GM23248 (cell line): Measurements from ENCODE around the gene LTB4R. TPM values are rescaled to one million over a fixed set of nuclear protein-coding genes. Genes with fewer than 3 reads are reported as not detected.
A peak's percentile ranks its signal among the peaks of the same experiment; 100 is the strongest.

Source experiments
- DNase-seq: peaks from one replicate; pipeline ENCODE4 v3.0.0-alpha.2; 2015
- H2AFZ ChIP-seq: fragments of 200-600 bp; sonication (generic); 2 replicates; pipeline ENCODE4 v1.6.1; 2016; ENCODE audit warnings: antibody characterized with exemption
- H3F3A ChIP-seq: fragments of 200-600 bp; sonication (generic); 2 replicates; pipeline ENCODE4 v1.6.1; 2016; ENCODE audit warnings: mild to moderate bottlenecking, antibody characterized with exemption, mixed run types; ENCODE audit not compliant: insufficient read depth
- H3K27ac ChIP-seq: fragments of 200-600 bp; sonication (generic); 2 replicates; pipeline ENCODE4 v1.5.1; 2016; ENCODE audit warnings: mild to moderate bottlenecking
- H3K27me3 ChIP-seq: fragments of 200-600 bp; sonication (generic); replicated peaks from 2 replicates; pipeline ENCODE4 v1.6.1; 2016; ENCODE audit warnings: mild to moderate bottlenecking; ENCODE audit not compliant: insufficient read depth
- H3K36me3 ChIP-seq: fragments of 200-600 bp; sonication (generic); 2 replicates; pipeline ENCODE4 v1.6.1; 2016; ENCODE audit warnings: low read depth, mild to moderate bottlenecking
- H3K4me1 ChIP-seq: fragments of 200-600 bp; sonication (generic); 2 replicates; pipeline ENCODE4 v1.6.1; 2016; ENCODE audit warnings: mild to moderate bottlenecking; ENCODE audit not compliant: insufficient read depth
- H3K4me2 ChIP-seq: fragments of 200-600 bp; sonication (generic); one replicate; pipeline ENCODE4 v1.6.1; 2016; ENCODE audit warnings: mild to moderate bottlenecking; ENCODE audit not compliant: unreplicated experiment
- H3K4me3 ChIP-seq: fragments of 200-600 bp; sonication (generic); 2 replicates; pipeline ENCODE4 v1.5.1; 2016; ENCODE audit warnings: mild to moderate bottlenecking
- H3K79me2 ChIP-seq: fragments of 200-600 bp; sonication (generic); 2 replicates; pipeline ENCODE4 v1.6.1; 2016; ENCODE audit warnings: mild to moderate bottlenecking; ENCODE audit not compliant: insufficient read depth
- H3K9ac ChIP-seq: fragments of 200-600 bp; sonication (generic); 2 replicates; pipeline ENCODE4 v1.6.1; 2016; ENCODE audit warnings: mild to moderate bottlenecking
- H3K9me2 ChIP-seq: fragments of 200-600 bp; sonication (generic); 2 replicates; pipeline ENCODE4 v1.6.1; 2016; ENCODE audit warnings: mixed run types, mild to moderate bottlenecking, moderate library complexity; ENCODE audit not compliant: insufficient read depth
- H3K9me3 ChIP-seq: fragments of 200-600 bp; sonication (generic); one replicate; pipeline ENCODE4 v1.6.1; 2017; ENCODE audit warnings: low read depth
- H4K20me1 ChIP-seq: fragments of 200-600 bp; sonication (generic); 2 replicates; pipeline ENCODE4 v1.6.0; 2016; ENCODE audit not compliant: insufficient read depth
- EZH2 ChIP-seq: fragments of 200-600 bp; sonication (generic); IDR thresholded peaks from 2 replicates; pipeline ENCODE4 v1.6.1; 2018; ENCODE audit warnings: antibody characterized with exemption, mild to moderate bottlenecking; ENCODE audit not compliant: insufficient read depth, poor library complexity, severe bottlenecking
- EZH2phosphoT487 ChIP-seq: fragments of 200-600 bp; sonication (generic); IDR thresholded peaks from 2 replicates; pipeline ENCODE4 v1.6.1; 2018; ENCODE audit warnings: antibody characterized with exemption, moderate library complexity, mild to moderate bottlenecking, low read depth; ENCODE audit not compliant: insufficient read depth
- whole genome bisulfite sequencing, 2 experiments: methylation state at CpG; one replicate each; pipeline ENCODE4 v1.1.6; 2015 to 2017; ENCODE audit warnings: low lambda C conversion rate in 2 of 2, low coverage in 1 of 2; ENCODE audit errors: missing lambda C conversion rate in 2 of 2; 5-methylcytosine and 5-hydroxymethylcytosine counted together
- in situ Hi-C: fragments of 300-500 bp; cut with MboI; formaldehyde crosslinking; loops from 2 replicates; pipeline ENCODE4 v1.15.0; 2020
- polyA plus RNA-seq: library from polyadenylated mRNA; unstranded; fragments of >200 nt; fragmentation: Nextera tagmentation; extraction: Ambion mirVana; gene quantifications from 2 replicates; pipeline ENCODE4 v1.2.1, GENCODE V29; 2016
- total RNA-seq: library from RNA; depleted of rRNA; stranded (reverse); fragments of >200 nt; shearing (Covaris generic); gene quantifications from 2 replicates; pipeline ENCODE4 v1.2.3, GENCODE V29; 2014

Gene LTB4R
- total and polyA plus RNA-seq, 2 experiments from 2014 or later = 1.1 to 2.4 TPM

DNA sequence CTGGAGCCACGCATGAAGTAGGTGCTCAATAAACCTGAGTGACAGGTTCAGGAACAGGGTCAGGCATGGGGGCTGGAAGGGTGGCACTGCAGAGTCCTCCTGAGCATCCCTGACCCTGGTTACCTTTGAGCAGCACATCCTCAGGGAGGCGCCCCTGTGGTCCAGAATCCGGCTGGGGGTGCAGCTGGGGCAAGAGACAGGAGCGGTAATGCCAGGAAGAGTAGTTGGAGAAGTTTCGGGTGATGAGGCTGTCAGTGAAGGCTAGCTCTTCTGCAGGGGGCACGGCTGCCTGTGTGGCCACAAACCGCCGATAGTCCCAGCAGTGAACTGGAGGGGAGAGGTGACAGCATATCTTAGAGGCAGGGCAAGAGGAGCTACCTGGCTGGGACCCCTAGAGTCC lies 41.9 kb upstream of the LTB4R start:
- H3K4me3 ChIP-seq = no peak overlapping the region
- no peak for DNase-seq
- no peaks in the 10 kb centered on the region for H4K20me1 ChIP-seq
- H3K27ac ChIP-seq = no peak overlapping the region
- H3K4me1 ChIP-seq = peaks cover 3% of the 10 kb centered on the region; the same call in 1 of the 2 replicates
- H3K4me2 ChIP-seq = no peak overlapping the region
- H3K79me2 ChIP-seq = peaks cover 5% of the 10 kb centered on the region; the same call in 1 of the 2 replicates
- H3K27me3 ChIP-seq = no peaks in the 10 kb centered on the region
- H3K9me3 ChIP-seq = no peaks in the 10 kb centered on the region
- WGBS, 2 experiments = 81 to 84% methylated on average over 8 of the region's 8 CpGs
- no peaks in the 10 kb centered on the region for H3F3A ChIP-seq
- in situ Hi-C loops = no loop called here
- no peak for TF ChIP-seq EZH2phosphoT487
- no peak for TF ChIP-seq EZH2
- H3K9ac ChIP-seq = no peak overlapping the region
- H3K36me3 ChIP-seq = no peaks in the 10 kb centered on the region
- no peaks in the 10 kb centered on the region for H3K9me2 ChIP-seq
- no peak overlapping the region for H2AFZ ChIP-seq

DNA sequence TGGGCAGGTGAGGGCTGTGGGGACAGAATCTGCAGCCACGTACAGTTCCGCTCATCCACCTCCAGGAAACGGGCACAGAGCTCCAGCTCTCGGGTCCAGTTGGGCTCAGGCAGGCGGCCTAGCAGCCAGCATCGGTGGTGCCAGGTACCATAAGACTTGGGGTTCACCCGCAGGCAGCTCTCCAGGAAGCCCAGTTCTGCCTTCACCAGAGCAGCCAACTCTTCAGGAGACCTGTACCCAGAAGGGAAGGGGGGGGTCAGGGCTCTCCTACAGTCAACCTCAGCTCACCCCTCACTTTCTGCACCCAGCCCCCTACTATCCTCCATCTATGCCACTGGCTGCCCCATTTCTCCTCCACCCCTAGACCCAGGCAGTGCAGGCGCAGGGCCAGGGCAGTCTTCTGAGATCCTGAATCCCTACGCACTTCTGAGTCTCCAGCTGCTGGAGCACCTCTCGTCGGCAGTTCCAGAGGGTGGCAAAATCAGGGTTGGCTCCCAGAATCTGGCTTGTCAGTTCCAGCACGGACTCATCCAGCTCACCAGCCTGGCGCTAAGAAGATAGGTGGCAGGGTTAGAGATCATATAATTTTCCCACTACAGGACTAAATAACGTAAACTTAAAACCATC lies 41.3 kb upstream of the LTB4R start:
- Histone ChIP-seq H3K27me3 (no peaks in the 10 kb centered on the region), H3K27ac (no peak overlapping the region), H3K4me3 (no peak overlapping the region), H3F3A (no peaks in the 10 kb centered on the region), H2AFZ (no peak overlapping the region), H3K9ac (no peak overlapping the region), H3K4me2 (no peak overlapping the region), H3K4me1 (peaks cover 3% of the 10 kb centered on the region; the same call in 1 of the 2 replicates), H3K79me2 (peaks cover 5% of the 10 kb centered on the region; the same call in 1 of the 2 replicates), H3K9me2 (no peaks in the 10 kb centered on the region), H3K36me3 (no peaks in the 10 kb centered on the region), H3K9me3 (no peaks in the 10 kb centered on the region), H4K20me1 (no peaks in the 10 kb centered on the region)
- no peak for DNase-seq
- WGBS, 2 experiments = 89 to 91% methylated on average over 14 of the region's 14 CpGs
- in situ Hi-C loops = no loop called here
- TF ChIP-seq EZH2phosphoT487 (no peak), EZH2 (no peak)

DNA sequence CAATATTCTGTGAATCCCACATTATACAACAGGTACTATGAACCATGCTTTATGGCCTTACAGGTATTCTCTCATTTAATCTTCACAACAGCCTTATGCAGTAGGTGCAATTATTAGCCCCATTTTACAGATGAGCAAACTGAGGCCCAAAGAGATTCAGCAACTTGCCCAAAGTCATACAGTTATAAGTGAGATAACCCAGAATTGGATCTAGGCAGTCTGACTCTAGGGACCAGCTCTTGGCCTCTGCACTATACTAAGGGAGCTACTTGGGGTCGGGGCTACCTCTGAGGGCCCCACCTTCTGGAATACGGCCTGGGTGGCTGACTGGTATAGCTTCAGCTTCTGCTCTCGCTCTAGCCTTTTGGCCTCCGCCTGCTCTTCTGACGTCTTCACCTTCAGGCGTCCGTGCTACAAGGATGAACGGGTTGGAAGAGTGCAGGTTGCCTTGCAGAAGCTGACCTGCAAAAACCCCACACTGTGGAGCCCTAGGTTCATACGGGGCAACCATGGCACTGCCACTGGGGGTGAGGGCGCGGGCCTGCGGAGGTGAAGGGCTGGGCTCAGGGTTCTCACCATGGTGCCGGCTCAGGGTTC lies 40.7 kb upstream of the LTB4R start:
- peak overlapping the region; percentile 88 for H3K4me3 ChIP-seq
- H3K4me2 ChIP-seq = peak overlapping the region; percentile 87
- DNase-seq = peak; percentile 55
- H3K9me2 ChIP-seq = no peaks in the 10 kb centered on the region
- in situ Hi-C loops = no loop called here
- no peaks in the 10 kb centered on the region for H3F3A ChIP-seq
- 11 to 12% methylated on average over 13 of the region's 13 CpGs for WGBS, 2 experiments
- H3K27me3 ChIP-seq = no peaks in the 10 kb centered on the region
- peaks cover 3% of the 10 kb centered on the region; the same call in 1 of the 2 replicates for H3K4me1 ChIP-seq
- no peaks in the 10 kb centered on the region for H3K9me3 ChIP-seq
- no peaks in the 10 kb centered on the region for H4K20me1 ChIP-seq
- H2AFZ ChIP-seq = peak overlapping the region; percentile 92
- TF ChIP-seq EZH2phosphoT487 (no peak), EZH2 (no peak)
- H3K36me3 ChIP-seq = no peaks in the 10 kb centered on the region
- H3K9ac ChIP-seq = peak overlapping the region; percentile 98
- no peak overlapping the region for H3K27ac ChIP-seq
- peaks cover 5% of the 10 kb centered on the region; the same call in 1 of the 2 replicates for H3K79me2 ChIP-seq

DNA sequence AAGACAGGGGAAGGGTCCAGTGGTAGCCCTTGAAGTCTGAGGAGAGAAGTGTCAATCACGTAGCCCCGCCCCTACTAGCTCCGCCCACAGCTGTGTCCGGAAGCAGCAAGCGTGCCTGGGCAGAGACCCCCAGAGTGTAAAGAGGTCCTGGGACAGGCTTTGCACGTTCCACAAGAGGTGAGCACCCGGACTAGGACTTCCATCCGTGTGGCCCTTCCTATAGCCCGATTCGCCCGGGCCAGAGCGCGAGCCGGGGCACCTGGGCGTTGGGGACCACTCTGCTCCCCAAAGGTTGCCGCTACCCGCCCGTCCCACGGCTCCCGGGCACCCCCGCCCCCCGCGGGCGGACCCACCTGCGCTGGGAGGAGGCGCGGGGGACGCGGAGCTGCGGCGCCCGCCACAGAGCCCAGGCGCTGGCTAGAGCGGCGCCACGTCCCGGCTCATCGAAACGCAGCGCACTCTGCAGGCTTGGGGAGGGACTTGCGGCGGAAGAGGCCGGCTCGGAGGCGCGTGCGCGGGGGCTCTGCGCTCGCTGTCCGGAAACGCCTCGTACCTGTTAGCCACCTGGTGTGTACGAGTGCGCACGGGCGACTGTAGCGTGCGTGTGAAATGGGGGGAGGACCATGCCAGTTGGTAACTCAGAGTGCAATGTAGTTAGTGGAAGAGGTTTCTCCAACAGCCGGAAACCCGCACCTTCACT lies 40.0 kb upstream of the LTB4R start, which contains the start of gene RABGGTA:
RABGGTA (minus strand) TSS at position 464 of the 700 bp plus-strand sequence. CDS start 482 bp downstream, outside the sequence.
- in situ Hi-C loops = no loop called here
- H3K4me1 ChIP-seq = peaks cover 3% of the 10 kb centered on the region; the same call in 1 of the 2 replicates
- 1% methylated on average over 42 to 61 of the region's 61 CpGs for WGBS, 2 experiments
- DNase-seq = peak; percentile 93
- H2AFZ ChIP-seq = peak within 1 kb of the TSS; percentile 92
- no peaks in the 10 kb centered on the region for H3K36me3 ChIP-seq
- H3K79me2 ChIP-seq = peaks cover 5% of the 10 kb centered on the region; the same call in 1 of the 2 replicates
- H3K27me3 ChIP-seq = no peaks in the 10 kb centered on the region
- no peak for TF ChIP-seq EZH2
- no peak for TF ChIP-seq EZH2phosphoT487
- peak within 1 kb of the TSS; percentile 98 for H3K9ac ChIP-seq
- H3K27ac ChIP-seq = peak within 1 kb of the TSS; percentile 82
- peak within 1 kb of the TSS; percentile 87 for H3K4me2 ChIP-seq
- H4K20me1 ChIP-seq = no peaks in the 10 kb centered on the region
- no peaks in the 10 kb centered on the region for H3K9me2 ChIP-seq
- H3K4me3 ChIP-seq = peak within 1 kb of the TSS; percentile 88
- H3K9me3 ChIP-seq = no peaks in the 10 kb centered on the region
- H3F3A ChIP-seq = no peaks in the 10 kb centered on the region
